Activated T-cell treated with anti-CD3 and anti-CD28 coated beads, Interleukin-2, amount 50 U/mL, for 24 hours (primary cell): ENCODE measurements around the gene MARCHF9.
"Not testable (repeated sequence)": the region's sequence is repeated elsewhere in the genome, so short reads cannot be mapped to it uniquely, and the experiment has no call there.

Experiments
- DNase-seq: peaks from one replicate; pipeline ENCODE4 v3.0.0-alpha.2; 2020
- H3K27ac Mint-ChIP-seq: 2 replicates; pipeline ENCODE4 v1.8.0; 2020; ENCODE audit warnings: mild to moderate bottlenecking, mixed read lengths
- H3K27me3 Mint-ChIP-seq: 2 replicates; pipeline ENCODE4 v1.8.0; 2020; ENCODE audit warnings: mixed read lengths
- H3K36me3 Mint-ChIP-seq: 2 replicates; pipeline ENCODE4 v1.8.0; 2020; ENCODE audit warnings: low read depth, mixed read lengths
- H3K4me1 Mint-ChIP-seq: 2 replicates; pipeline ENCODE4 v1.8.0; 2020; ENCODE audit warnings: low read depth, mixed read lengths
- H3K4me3 Mint-ChIP-seq: 2 replicates; pipeline ENCODE4 v1.8.0; 2020; ENCODE audit warnings: mild to moderate bottlenecking, moderate library complexity, mixed read lengths
- H3K9me3 Mint-ChIP-seq: 2 replicates; pipeline ENCODE4 v1.8.0; 2020; ENCODE audit warnings: mixed read lengths

MARCHF9 gene

DNA sequence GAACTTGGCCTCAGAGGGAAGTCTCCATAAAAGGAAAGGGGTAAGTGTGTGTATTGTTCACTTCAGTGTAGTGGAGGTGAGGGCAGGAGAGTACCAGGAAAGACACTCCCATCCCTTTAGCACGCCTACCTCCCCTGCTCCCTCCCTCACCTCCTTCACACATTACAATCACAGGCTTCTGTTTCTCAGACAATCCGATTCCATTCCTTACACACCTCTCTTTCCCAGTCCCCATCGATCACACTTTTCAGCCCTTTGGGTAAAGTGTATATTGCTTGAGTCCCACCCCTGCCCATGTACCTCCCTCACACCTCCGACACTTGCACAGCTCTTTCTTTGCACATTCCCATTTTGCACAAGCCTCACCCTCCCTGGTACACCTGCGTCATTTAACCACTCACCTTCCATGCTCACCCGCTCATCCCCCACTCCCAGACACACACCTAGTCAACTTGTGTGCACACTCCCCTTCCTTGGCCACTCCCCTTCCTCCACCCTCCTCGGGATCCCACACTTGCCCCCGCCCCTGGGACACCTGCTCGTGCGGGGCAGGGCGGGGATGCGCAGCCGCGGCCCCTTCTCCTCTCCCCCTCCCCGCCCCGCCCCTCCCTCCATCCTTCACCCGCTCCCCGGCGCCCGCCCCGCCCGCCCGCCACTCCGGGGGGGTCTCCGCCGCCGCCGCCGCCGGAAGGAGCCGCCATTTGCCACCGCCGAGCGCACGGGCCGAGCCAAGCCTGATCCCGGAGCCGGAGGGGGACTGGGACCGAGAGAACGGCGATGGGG lies at the start of gene MARCHF9:
TSS of gene MARCHF9 (plus strand) at position 693 of the 783 bp plus-strand sequence. CDS start 426 bp downstream, outside the sequence.
- Mint-ChIP-seq H3K27ac (peak within 1 kb of the TSS; percentile 91), H3K27me3 (no peaks in the 10 kb centered on the region), H3K36me3 (peaks cover 50% of the 10 kb centered on the region), H3K9me3 (no peaks in the 10 kb centered on the region), H3K4me3 (peak within 1 kb of the TSS; percentile 84), H3K4me1 (peaks cover 59% of the 10 kb centered on the region)
- peak; percentile 87 for DNase-seq

DNA sequence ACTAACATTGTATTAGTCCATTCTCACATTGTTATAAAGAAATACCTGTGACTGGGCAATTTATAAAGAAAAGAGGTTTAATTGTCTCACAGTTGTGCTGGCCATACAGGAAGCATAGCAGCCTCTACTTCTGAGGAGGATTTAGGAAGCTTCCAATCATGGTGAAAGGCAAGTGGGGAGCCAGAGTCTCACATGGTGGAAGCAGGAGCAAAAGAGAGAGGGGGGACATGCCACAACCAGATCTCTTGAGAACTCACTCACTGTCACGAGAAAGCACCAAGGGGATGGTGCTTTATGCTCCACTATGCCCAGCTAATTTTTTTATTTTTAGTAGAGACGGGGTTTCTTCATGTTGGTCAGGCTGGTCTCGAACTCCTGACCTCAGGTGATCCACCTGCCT lies 47.7 kb upstream of the MARCHF9 start:
- H3K4me3 Mint-ChIP-seq = no peak overlapping the region
- peaks cover 10% of the 10 kb centered on the region for H3K9me3 Mint-ChIP-seq

GRCh38 chr12:57708296-57708695 lies 46.6 kb upstream of the MARCHF9 start:
- H3K36me3 Mint-ChIP-seq = peaks cover 71% of the 10 kb centered on the region

More for the DNA sequence above, 47.7 kb upstream of the MARCHF9 start:
- H3K4me1 Mint-ChIP-seq = peaks cover 4% of the 10 kb centered on the region
- peaks cover 75% of the 10 kb centered on the region for H3K36me3 Mint-ChIP-seq
- DNase-seq = no peak
- H3K27me3 Mint-ChIP-seq = no peaks in the 10 kb centered on the region
- no peak overlapping the region for H3K27ac Mint-ChIP-seq

GRCh38 chr12:57712701-57713100 lies 42.2 kb upstream of the MARCHF9 start:
- Mint-ChIP-seq H3K27me3 (no peaks in the 10 kb centered on the region), H3K4me3 (no peak overlapping the region), H3K4me1 (peaks cover 1% of the 10 kb centered on the region), H3K36me3 (peaks cover 62% of the 10 kb centered on the region), H3K27ac (no peak overlapping the region), H3K9me3 (no peaks in the 10 kb centered on the region)
- DNase-seq = no peak

More at GRCh38 chr12:57708296-57708695, 46.6 kb upstream of the MARCHF9 start:
- Mint-ChIP-seq H3K4me3 (no peak overlapping the region), H3K9me3 (peaks cover 4% of the 10 kb centered on the region), H3K4me1 (peaks cover 3% of the 10 kb centered on the region), H3K27me3 (no peaks in the 10 kb centered on the region), H3K27ac (no peak overlapping the region)
- no peak for DNase-seq

- Mint-ChIP-seq H3K36me3 (peaks cover 64% of the 10 kb centered on the region), H3K4me3 (no peak overlapping the region), H3K27ac (no peak overlapping the region), H3K9me3 (no peaks in the 10 kb centered on the region), H3K27me3 (no peaks in the 10 kb centered on the region), H3K4me1 (peaks cover 1% of the 10 kb centered on the region)
- no peak for DNase-seq
Observed at GRCh38 chr12:57713209-57713608, 41.7 kb upstream of the MARCHF9 start.

GRCh38 chr12:57715036-57715748 lies 39.7 kb upstream of the MARCHF9 start:
- H3K36me3 Mint-ChIP-seq = peaks cover 73% of the 10 kb centered on the region
- H3K9me3 Mint-ChIP-seq, DNase-seq, H3K4me3 Mint-ChIP-seq, H3K27me3 Mint-ChIP-seq, H3K4me1 Mint-ChIP-seq, H3K27ac Mint-ChIP-seq: not testable (repeated sequence)

GRCh38 chr12:57715786-57716185 lies 39.1 kb upstream of the MARCHF9 start:
- H3K27ac Mint-ChIP-seq = peak overlapping the region; percentile 22
- H3K36me3 Mint-ChIP-seq = peaks cover 77% of the 10 kb centered on the region
- H3K4me3 Mint-ChIP-seq = no peak overlapping the region
- no peaks in the 10 kb centered on the region for H3K4me1 Mint-ChIP-seq
- H3K27me3 Mint-ChIP-seq = no peaks in the 10 kb centered on the region
- no peaks in the 10 kb centered on the region for H3K9me3 Mint-ChIP-seq
- no peak for DNase-seq

DNA sequence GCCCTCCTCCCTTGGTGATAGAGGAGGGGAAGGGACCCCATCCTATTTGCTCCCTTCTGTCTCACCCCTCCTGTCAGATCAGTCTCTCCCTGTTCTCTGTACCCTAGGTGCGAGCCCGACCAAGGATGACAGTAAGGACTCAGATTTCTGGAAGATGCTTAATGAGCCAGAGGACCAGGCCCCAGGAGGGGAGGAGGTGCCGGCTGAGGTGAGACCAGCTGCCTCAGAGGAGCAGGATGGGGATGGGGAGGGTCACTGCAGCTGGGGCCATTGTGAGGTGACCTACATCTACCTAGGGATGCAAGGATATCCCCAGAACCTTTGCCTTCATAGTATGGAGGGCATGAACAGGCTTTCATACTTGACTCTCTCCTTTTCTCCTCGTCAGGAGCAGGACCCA lies 38.6 kb upstream of the MARCHF9 start:
- DNase-seq = no peak
- Mint-ChIP-seq H3K4me3 (no peak overlapping the region), H3K4me1 (no peaks in the 10 kb centered on the region), H3K27ac (no peak overlapping the region), H3K27me3 (no peaks in the 10 kb centered on the region), H3K9me3 (no peaks in the 10 kb centered on the region), H3K36me3 (peaks cover 79% of the 10 kb centered on the region)

GRCh38 chr12:57717131-57717530 lies 37.8 kb upstream of the MARCHF9 start:
- H3K9me3 Mint-ChIP-seq = no peaks in the 10 kb centered on the region

DNA sequence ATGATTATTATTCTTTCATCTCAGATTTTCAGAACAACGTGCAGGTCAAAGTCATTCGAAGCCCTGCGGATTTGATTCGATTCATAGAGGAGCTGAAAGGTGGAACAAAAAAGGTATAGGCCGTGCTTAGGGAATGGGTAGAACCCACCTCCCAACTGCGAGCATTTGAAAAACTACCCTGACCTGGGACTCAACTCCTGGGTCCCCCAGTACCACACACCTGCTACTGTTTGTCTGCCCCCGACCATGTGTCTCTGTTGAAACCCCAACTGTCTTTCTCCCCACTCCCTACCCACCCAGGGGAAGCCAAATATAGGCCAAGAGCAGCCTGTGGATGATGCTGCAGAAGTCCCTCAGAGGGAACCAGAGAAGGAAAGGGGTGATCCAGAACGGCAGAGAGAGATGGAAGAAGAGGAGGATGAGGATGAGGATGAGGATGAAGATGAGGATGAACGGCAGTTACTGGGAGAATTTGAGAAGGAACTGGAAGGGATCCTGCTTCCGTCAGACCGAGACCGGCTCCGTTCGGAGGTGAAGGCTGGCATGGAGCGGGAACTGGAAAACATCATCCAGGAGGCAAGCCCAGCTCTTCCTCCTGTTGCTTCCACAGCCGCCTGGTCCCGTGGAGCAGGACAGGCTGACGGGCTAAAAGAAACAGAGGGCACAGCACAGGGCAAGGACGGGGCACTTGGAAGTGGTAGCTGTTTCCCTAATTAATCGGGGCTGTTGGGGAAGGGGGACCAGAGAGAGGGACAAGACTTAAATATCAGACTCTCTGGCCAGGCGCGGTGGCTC lies 36.9 kb upstream of the MARCHF9 start:
- Mint-ChIP-seq H3K4me1 (no peaks in the 10 kb centered on the region), H3K4me3 (no peak overlapping the region), H3K27ac (peak overlapping the region; percentile 51), H3K9me3 (no peaks in the 10 kb centered on the region), H3K36me3 (peaks cover 76% of the 10 kb centered on the region), H3K27me3 (no peaks in the 10 kb centered on the region)
- no peak for DNase-seq

More at GRCh38 chr12:57717131-57717530, 37.8 kb upstream of the MARCHF9 start:
- DNase-seq = no peak
- H3K36me3 Mint-ChIP-seq = peaks cover 79% of the 10 kb centered on the region
- H3K27me3 Mint-ChIP-seq = no peaks in the 10 kb centered on the region
- no peak overlapping the region for H3K27ac Mint-ChIP-seq
- H3K4me1 Mint-ChIP-seq = no peaks in the 10 kb centered on the region
- no peak overlapping the region for H3K4me3 Mint-ChIP-seq

- H3K4me1 Mint-ChIP-seq = no peaks in the 10 kb centered on the region
- H3K27ac Mint-ChIP-seq = peak overlapping the region; percentile 51
- H3K4me3 Mint-ChIP-seq = no peak overlapping the region
- H3K27me3 Mint-ChIP-seq = no peaks in the 10 kb centered on the region
- no peaks in the 10 kb centered on the region for H3K9me3 Mint-ChIP-seq
- no peak for DNase-seq
- peaks cover 71% of the 10 kb centered on the region for H3K36me3 Mint-ChIP-seq
Observed at GRCh38 chr12:57718641-57719528, 36.0 kb upstream of the MARCHF9 start.

- peaks cover 3% of the 10 kb centered on the region for H3K4me1 Mint-ChIP-seq
- H3K36me3 Mint-ChIP-seq = peaks cover 72% of the 10 kb centered on the region
- DNase-seq = no peak
- H3K4me3 Mint-ChIP-seq = no peak overlapping the region
- peak overlapping the region; percentile 61 for H3K27ac Mint-ChIP-seq
- H3K9me3 Mint-ChIP-seq = no peaks in the 10 kb centered on the region
- no peaks in the 10 kb centered on the region for H3K27me3 Mint-ChIP-seq
Observed at GRCh38 chr12:57719777-57720605, 34.9 kb upstream of the MARCHF9 start.
